Forelimb muscle (tissue), 1 donor: Measurements from ENCODE around the gene BST2. TPM values are rescaled to one million over a fixed set of nuclear protein-coding genes. Genes with fewer than 3 reads are reported as not detected.
A peak's percentile ranks its signal among the peaks of the same experiment; 100 is the strongest.

Experiments used
- DNase-seq: peaks from one replicate; pipeline ENCODE4 v3.0.0-alpha.2; 2013; ENCODE audit warnings: low read depth
- polyA plus RNA-seq: library from polyadenylated mRNA; unstranded; fragments of 120-200 nt; gene quantifications from one replicate; pipeline ENCODE4 v1.2.1, GENCODE V29; 2013; ENCODE audit not compliant: insufficient read length

Gene BST2, protein sequence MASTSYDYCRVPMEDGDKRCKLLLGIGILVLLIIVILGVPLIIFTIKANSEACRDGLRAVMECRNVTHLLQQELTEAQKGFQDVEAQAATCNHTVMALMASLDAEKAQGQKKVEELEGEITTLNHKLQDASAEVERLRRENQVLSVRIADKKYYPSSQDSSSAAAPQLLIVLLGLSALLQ
- 4.6 TPM for polyA plus RNA-seq

DNA sequence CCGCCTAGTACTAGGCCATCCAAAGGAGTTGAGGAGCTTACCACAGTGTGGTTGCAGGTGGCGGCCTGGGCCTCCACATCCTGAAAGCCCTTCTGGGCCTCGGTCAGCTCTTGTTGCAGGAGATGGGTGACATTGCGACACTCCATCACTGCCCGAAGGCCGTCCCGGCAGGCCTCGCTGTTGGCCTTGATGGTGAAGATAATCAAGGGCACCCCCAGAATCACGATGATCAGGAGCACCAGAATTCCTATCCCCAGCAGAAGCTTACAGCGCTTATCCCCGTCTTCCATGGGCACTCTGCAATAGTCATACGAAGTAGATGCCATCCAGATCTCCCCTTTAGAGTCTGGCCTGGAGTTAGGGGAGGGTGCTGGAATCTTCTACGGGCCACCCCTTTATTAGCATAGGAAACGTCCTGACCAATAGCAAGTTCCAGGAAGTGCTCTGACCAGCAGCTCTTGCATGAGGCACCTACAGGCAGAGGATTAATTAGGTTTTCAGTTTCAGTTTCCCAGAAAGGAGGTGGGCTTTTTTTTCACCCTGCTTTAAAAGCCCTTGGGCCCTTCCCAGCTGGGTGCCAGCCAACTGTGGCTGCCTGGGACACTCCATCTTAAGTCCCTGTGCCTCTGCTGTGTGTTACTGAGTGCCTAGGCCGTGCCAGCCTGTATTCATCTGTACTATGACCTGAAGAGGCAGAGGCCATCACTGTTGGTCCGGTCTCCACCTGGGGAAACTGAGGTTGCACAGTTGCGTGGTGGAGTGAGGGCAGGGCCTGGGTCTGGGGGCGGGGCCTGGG is at the start of gene BST2:
BST2 (minus strand) TSS at position 381 of the 796 bp plus-strand sequence; CDS start at position 326, 55 bp downstream.
- DNase-seq = no peak

DNA sequence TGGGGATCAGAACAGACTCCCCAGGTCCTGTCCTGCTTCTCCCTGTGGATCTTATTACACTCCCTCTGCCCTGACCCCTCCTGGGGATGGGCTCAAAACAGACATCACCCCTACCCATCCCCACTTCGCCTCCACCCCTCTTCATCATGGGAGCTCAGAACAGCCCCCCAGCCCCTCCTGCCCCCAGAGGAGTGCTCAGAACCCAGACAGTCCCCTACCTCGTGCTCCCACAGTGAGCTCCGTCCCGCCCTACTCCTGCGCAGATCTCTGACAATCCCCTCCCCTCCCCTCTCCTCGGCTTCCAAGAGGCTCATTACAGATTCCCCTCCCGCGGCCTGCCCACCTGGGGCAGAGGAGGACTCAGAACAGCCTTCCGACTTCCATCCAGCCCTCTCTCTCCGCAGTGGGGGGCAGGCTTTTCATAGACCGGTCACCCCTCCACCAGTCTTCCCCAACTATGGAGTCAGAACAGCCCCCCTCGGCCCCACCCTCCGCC is 49.2 kb upstream of the BST2 start:
- DNase-seq = no peak

DNA sequence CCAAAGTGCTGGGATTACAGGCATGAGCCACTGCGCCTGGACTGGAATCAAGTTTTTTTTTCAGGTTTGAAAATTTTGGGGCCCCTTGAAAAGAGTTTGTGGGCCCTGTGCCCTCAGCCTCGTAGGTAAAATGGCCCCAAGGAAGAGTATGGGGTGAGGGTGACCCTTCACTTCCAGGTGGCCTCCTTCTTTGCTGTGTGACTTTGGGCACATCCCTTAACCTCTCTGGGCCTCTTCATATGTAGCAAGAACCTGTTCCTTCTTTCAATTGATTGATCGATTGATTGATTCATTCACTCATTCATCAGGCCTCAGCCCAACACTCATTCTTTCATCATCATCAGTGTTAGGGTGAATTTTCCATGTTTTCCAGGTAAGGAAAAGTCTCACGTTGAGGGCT is 46.4 kb upstream of the BST2 start:
- DNase-seq = no peak

DNA sequence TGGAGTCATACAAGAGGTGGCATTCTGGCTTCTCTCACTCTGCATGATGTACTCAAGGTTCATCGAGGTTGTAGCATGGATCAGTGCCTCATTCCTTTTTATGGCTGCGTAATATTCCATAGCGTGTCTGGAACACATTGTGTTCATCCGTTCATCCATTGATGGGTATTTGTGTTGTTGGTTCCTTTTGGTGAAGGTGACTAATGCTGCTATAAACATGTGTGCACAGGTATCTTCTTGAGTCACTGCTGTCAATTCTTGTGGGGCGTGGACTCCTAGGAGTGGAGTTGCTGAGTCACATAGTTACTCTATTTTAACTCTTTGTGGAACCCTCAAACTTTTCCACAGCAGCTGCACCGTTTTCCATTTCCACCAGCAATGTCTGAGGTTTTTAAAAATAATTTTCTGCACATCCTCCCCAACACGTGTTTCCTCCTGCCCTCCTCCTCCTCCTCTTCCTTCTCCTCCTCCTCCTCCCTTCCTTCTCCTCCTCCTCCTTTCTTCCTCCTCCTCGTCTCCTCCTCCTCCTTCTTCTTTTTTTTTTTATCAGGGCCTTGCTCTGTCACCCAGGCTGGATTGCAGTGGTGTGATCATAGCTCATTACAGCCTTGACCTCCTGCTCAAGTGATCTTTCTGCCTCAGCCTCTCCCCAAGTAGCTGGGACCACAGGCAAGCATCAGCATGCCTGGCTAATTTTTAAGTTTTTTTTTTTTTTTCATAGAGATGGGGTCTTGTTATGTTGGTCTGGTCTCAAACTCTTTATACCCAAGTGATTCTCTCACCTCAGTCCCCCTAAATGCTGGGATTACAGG is 45.0 kb upstream of the BST2 start:
- no peak for DNase-seq

DNA sequence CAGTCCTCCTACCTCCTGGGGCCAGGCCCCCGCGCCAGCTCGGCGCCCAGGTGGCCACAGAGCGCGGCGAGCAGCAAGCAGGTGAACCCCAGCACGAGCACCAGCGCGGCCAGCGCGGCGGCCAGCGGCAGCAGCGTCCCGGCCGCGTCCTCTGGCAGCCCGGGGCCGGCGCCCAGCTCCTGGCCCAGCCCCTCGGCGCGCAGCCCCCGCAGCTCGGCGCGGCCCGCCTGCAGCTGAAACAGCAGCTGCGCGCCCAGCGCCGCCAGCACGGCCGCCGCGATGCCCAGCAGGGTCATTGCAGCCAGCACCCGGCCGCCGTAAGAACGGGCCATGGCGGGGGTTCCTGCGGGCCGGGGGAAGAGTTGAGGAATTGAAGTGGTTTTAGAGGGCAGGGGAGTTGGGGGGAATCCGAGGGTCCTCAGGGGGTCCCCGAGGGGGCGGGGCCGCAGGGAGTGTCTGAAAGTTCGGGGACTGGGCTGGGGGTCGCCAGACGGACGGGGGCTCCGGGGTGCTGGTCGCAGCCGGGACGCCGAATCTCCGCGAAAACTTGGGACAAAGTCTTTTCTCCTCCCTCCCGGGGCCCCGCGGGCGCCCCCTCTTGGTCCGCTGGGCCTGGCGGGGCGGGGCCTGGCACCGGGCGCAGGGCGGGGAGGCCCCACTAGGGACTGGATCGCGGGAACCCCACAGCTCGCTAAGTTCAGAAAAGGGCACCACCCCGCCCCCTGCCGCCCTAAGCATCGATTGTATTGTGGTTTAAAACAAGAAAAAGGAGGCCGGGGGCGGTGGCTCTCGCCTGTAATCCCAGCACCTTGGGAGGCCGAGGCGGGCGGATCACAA is 42.9 kb upstream of the BST2 start, which contains the start of gene TMEM221:
TMEM221 (minus strand) TSS at position 538 of the 837 bp plus-strand sequence; CDS start at position 332, 206 bp downstream.
- DNase-seq = no peak

DNA sequence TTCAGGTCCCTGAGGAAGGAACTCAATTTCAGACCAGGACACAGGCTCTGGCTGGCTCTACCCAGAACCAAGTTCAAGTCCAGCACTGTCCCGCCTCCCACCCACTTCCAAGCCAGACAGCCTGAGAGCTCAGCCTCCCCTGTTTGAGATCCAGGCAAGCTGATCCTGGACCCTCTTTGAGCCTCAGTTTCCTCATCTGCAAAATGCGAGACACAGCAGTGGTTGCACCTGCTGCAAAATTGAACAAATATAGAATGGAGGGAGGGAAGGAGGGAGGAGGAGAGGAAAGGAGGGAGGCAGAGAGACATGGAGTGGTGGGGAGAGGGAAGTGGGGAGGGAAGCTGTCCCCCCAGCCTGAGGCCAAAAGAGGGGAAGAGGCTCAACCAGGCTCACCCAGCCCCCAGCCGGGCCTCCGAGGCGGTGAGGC is 42.3 kb upstream of the BST2 start:
- no peak for DNase-seq

DNA sequence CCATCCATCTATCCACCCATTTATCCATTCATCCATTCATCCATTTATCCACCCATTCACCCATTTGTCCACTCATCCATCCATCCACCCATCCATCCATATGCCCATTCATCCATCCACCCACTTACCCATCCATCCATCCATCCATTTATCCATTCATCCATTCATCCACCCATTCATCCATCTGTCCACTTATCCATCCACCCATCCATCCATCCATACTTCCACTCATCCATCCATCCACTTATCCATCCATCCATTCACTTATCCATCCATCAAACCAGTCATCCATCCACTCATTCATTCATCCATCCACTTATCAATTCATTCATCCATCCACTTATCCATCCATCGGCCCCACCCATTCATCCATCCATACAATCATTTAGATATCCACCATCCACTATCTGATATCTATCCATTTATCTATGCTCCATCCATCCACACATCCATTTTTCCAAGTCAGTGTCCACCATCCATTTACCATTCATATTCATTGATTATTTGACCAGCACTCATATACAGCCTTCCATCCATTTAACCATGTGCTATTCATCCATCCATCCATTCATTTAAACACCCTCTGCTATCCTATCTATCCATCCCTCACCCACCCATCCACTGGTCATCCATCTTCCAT is 40.2 kb upstream of the BST2 start:
- no peak for DNase-seq

DNA sequence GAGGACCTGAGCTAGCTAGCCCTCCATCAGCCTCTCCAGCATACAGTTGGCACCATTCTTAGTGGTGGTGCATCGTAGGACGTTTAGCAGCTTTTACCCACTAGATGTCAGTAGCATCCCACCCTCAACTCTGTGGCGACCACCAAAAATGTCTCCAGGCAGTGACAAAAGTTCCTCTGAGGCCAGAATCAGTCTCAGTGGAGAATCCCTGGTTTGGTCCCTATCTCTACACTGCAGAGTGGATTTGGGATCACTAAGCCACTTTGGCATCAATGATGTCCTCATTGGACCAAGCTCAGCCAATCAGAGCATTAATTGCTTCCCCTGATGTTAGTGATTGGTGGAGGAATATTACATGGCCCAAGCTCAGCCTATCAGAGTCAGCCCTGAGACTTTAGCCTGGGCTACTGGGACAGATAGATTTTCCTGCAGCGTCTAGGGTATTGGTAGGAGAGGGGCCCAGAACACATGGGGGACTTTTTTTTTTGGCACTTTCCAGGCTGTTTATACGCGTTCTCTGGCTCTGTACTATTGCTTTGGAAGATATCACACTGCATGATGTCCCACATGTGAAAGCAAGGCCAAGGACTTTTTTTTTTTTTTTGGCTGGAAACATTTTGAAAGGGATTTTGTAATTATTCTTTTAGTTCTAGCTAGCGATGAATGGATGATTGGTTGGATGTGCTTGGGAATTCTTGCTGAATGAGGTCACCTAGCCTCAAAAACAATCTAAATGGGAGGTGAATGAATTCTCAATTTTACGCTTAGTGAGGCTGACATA is 36.0 kb upstream of the BST2 start:
- DNase-seq = peak; percentile 82

DNA sequence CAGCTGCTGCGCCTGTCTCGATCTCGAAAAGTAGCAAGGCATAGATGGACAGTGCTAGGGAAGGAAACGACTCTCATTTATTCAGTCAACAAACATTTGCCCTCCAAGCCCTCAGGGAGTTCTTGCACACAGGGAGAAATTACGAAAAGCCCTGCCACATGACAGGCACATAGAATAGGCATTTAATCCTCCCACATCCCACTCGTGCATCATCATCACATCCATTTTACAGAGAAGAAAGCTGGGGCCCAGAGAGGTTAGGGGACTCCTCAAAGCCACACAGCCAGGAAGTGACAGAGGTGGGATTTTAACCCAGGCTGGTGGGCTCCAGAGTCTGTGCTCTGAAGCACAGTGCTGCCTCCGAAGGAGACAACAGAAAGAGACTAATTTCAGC is 31.4 kb upstream of the BST2 start:
- DNase-seq = no peak

DNA sequence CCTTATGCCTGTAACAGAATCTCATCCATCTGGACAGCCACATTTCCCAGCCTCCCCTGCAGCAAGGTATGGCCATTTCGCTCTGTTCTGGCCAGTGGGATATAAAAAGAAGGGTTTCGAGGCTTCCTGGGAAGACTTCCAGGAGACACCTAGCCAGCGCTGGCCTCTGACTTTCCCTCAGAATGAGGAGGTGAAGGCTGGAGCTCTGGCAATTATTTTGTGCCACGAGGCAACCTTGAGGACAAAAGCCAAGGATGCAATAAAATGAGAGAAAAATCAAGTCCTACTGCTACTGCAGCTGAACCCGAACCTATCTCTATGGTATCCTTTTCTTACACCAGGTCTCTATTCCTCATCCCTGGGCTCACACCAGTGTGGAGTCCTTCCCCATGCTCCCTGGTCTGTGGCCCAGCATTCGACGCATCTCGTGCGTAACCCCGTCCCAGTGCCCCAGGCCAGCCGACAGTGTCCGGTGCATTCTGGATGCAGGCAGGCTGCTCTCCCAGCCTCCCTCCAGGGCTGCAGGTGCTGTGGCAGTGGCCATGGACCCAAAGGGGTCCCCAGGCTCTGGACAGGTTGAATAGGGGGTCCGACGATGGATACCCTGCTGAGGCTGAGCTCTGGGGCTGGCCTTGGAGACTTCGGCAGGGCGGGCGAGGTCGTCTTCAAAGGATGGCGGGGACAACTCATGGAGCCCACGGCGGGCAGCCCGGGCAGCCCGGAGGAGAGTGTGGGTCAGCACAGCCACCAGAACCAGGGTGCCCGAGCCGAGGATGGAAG is 30.9 kb upstream of the BST2 start:
- no peak for DNase-seq

DNA sequence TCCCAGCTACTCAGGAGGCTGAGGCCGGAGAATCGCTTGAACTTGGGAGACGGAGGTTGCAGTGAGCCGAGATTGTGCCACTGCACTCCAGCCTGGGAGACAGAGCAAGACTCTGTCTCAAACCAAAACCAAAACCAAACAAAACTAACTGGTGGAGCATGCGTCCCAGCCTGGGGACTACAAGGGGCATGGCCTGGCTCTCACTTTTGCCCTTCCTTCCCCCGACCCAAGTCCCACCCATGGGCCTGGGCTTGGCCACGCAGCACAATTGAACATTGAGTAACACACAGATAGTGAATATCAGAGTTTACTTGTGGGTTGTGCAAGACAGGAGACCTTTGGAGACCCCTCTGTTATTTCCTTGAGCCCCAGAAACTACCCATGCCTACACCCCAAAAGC is 29.8 kb upstream of the BST2 start:
- DNase-seq = no peak

DNA sequence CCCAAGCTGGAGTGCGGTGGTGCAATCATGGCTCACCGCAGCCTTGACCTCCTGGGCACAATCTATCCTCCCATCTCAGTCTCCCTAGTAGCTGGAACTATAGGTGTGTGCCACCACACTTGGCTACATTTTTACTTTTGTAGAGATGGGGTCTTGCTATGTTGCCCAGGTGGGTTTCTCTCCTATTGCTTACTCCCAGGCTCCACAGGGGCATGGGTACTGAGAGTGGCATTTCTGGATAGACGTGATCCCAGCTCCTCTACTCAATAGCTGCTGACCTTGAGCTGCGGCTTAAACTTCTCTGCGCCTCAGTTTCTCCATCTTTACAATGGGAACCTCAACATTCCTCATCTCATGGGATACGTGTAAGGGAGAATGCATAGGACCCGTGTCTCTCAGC is 26.0 kb upstream of the BST2 start:
- DNase-seq = no peak

DNA sequence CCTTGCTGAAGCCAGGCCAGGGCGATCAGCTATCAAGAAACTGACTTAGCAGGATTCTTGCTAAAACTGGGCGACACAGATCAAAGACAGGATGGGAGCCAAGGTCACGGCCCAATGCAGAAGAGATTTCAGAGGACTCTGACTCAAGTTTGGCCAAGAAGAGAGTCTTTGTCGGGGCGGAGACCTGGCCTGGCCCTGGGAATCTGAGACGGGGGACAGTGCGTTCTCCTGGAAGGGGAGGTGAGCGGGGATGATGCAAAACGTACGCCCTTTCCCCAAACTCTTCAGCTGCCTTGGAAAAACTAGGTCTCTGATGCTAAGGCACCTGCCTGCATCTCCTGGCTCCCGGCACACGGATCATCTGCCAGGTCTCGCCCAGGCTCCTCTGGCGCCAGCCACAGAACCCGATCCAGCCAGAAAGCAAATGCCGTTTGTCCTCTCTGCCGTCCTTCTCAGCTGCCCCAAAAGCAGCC is 24.2 kb upstream of the BST2 start:
- DNase-seq = no peak

DNA sequence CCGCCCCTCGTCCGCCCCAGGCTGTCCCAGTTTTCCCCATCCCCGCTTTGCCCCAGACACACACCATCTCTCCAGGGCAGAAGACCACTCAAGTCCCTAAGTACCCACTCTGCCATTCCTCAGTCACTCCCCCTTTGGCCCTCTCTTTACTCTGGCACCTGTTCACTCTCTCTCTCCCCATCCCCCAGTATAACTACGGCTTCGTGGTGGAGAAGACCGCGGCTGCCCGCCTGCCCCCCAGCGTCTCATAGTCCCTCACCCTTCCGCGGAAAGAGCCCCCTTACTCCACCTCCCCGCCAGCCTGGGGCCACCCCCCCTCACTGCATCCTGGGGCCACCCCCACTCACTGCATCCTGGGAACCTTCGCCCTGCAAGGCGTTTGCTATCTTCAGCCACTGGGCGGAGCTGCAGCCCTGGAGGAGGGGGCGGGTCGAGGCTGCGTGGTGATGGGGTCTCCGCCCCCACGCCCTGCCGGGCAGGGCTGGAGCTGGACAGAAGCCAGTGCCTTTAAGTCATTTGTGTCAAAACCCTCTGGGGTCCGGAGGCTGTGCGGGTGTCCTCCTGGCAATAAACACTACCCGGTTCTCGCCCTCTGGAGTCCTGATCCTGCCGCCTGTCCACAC is 19.4 kb upstream of the BST2 start:
- DNase-seq = no peak

DNA sequence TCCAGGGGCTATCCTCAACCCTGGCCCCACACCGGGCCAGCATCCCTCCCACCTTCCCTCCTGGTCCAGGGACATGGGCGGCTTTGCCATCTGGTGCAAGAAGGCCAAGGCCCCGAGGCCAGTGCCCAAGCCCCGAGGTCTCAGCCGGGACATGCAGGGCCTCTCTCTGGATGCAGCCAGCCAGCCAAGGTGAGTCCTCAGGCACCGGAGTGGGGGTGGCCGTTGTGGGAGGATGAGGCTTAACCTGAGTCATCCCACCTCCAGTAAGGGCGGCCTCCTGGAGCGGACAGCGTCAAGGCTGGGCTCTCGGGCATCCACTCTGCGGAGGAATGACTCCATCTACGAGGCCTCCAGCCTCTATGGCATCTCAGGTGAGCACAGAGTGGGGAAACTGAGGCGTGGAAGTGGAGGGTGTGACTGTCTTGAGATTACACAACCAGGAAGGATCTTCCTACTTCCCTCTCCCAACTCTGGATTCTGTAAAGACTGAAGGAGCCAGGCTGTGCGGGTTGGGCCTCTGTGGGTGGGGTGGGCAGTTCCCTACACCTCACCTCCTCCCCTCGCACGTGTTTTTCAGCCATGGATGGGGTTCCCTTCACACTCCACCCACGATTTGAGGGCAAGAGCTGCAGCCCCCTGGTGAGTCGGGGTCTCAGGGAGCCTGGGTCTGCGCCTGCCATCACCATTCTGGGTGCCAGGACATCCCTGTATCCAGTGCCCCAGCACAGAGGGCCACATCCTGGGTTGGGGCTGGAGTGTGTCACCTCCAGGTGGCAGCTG is 18.2 kb upstream of the BST2 start:
- DNase-seq = no peak

DNA sequence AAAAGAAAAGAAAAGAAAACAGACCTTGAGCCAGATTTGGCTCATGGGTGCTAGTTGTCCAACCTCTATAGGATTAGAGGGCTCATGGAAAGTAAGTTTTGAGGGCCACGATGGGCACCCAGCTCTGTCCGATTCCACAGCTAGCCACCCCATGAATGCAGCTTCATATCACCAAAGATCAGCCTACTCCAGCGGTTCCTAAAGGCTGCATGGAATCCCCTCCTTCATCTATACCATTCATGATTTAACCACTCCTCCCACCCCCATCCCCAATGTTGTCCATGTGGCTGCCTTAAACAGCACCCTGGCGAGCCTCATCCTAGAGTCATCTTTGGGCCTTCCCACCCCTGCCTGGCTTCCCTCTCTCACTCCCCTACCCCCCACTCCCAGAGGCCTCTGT is 16.5 kb upstream of the BST2 start:
- no peak for DNase-seq

DNA sequence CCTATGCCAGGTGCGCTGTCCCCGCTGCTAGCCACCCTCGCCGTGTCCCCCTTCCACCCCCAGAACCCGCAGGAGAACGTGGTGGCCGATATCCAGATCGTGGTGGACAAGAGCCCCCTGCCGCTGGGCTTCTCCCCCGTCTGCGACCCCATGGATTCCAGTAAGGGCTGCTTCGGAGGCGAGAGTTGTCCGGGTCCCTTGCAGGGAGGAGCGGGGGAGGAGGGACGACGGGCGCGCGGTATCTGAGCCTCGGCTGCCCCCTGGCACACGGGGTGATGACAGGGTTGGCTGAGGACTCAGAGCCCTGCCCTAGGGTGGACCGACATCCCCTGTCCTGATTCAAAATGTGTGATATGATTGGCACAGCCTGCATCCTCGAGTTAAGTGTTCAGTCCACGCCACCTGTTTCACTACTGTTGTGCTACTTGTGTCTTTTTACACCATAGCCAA is 15.1 kb upstream of the BST2 start:
- DNase-seq = no peak
